ENCODE results near the gene TERB1. TPM values are rescaled to one million over a fixed set of nuclear protein-coding genes. Genes with fewer than 3 reads are reported as not detected.

TERB1 gene
- total and polyA plus RNA-seq, 9 donors, result 0.10 to 0.21 (median 0.11) TPM; not detected in 6

GRCh38 chr16:66790130-66790733 lies 11.2 kb downstream of the TERB1 start:
- H3K4me1 ChIP-seq (ENCODE audit: control insufficient read depth, insufficient read depth, low read length), result no peaks in the 10 kb centered on the region
- no CpG with 5 or more reads among the region's 3 CpGs for WGBS (ENCODE audit: insufficient coverage)
- peaks cover 3% of the 10 kb centered on the region for H3K27me3 ChIP-seq (ENCODE audit: control insufficient read depth, insufficient read depth, low read length)
- no peak overlapping the region for H3K4me3 ChIP-seq (ENCODE audit: low read length)
- no peak overlapping the region for H3K27ac ChIP-seq (ENCODE audit: low read length)
- no peak for DNase-seq
- no peaks in the 10 kb centered on the region for H3K36me3 ChIP-seq (ENCODE audit: control insufficient read depth, insufficient read depth, low read length)
- H3K9me3 ChIP-seq (replicated peaks; ENCODE audit: control insufficient read depth, low read depth, low read length), result no peaks in the 10 kb centered on the region

GRCh38 chr16:66787427-66787826 lies 14.0 kb downstream of the TERB1 start:
- WGBS (ENCODE audit: insufficient coverage), result no CpG with 5 or more reads among the region's 2 CpGs
- DNase-seq, result no peak
- Histone ChIP-seq H3K4me1 (ENCODE audit: control insufficient read depth, insufficient read depth, low read length) (no peaks in the 10 kb centered on the region), H3K9me3 (replicated peaks; ENCODE audit: control insufficient read depth, low read depth, low read length) (no peaks in the 10 kb centered on the region), H3K27me3 (ENCODE audit: control insufficient read depth, insufficient read depth, low read length) (peaks cover 3% of the 10 kb centered on the region), H3K36me3 (ENCODE audit: control insufficient read depth, insufficient read depth, low read length) (no peaks in the 10 kb centered on the region), H3K27ac (ENCODE audit: low read length) (no peak overlapping the region), H3K4me3 (ENCODE audit: low read length) (no peak overlapping the region)

- peaks cover 3% of the 10 kb centered on the region for H3K27me3 ChIP-seq (ENCODE audit: control insufficient read depth, insufficient read depth, low read length)
- no peak overlapping the region for H3K4me3 ChIP-seq (ENCODE audit: low read length)
- H3K4me1 ChIP-seq (ENCODE audit: control insufficient read depth, insufficient read depth, low read length), result no peaks in the 10 kb centered on the region
- DNase-seq, result no peak
- no peaks in the 10 kb centered on the region for H3K9me3 ChIP-seq (replicated peaks; ENCODE audit: control insufficient read depth, low read depth, low read length)
- H3K36me3 ChIP-seq (ENCODE audit: control insufficient read depth, insufficient read depth, low read length), result no peaks in the 10 kb centered on the region
- no peak overlapping the region for H3K27ac ChIP-seq (ENCODE audit: low read length)
- WGBS (ENCODE audit: insufficient coverage), result no CpG with 5 or more reads among the region's 3 CpGs
These were observed 14.8 kb downstream of the TERB1 start for GRCh38 chr16:66786551-66786950.

- no peak for DNase-seq
- no peak overlapping the region for H3K4me3 ChIP-seq (ENCODE audit: low read length)
- H3K27ac ChIP-seq (ENCODE audit: low read length), result no peak overlapping the region
- no peaks in the 10 kb centered on the region for H3K36me3 ChIP-seq (ENCODE audit: control insufficient read depth, insufficient read depth, low read length)
- H3K4me1 ChIP-seq (ENCODE audit: control insufficient read depth, insufficient read depth, low read length), result no peaks in the 10 kb centered on the region
- no peaks in the 10 kb centered on the region for H3K27me3 ChIP-seq (ENCODE audit: control insufficient read depth, insufficient read depth, low read length)
- H3K9me3 ChIP-seq (replicated peaks; ENCODE audit: control insufficient read depth, low read depth, low read length), result no peaks in the 10 kb centered on the region
These were observed 24.9 kb downstream of the TERB1 start for GRCh38 chr16:66776457-66776856.

GRCh38 chr16:66774981-66775380 lies 26.4 kb downstream of the TERB1 start:
- DNase-seq, result no peak

GRCh38 chr16:66758086-66758485 lies 43.3 kb downstream of the TERB1 start:
- no peak for DNase-seq
- peaks cover 5% of the 10 kb centered on the region for H3K27me3 ChIP-seq (ENCODE audit: control insufficient read depth, insufficient read depth, low read length)
- H3K27ac ChIP-seq (ENCODE audit: low read length), result no peak overlapping the region
- H3K4me1 ChIP-seq (ENCODE audit: control insufficient read depth, insufficient read depth, low read length), result no peaks in the 10 kb centered on the region
- H3K36me3 ChIP-seq (ENCODE audit: control insufficient read depth, insufficient read depth, low read length), result no peaks in the 10 kb centered on the region
- no peaks in the 10 kb centered on the region for H3K9me3 ChIP-seq (replicated peaks; ENCODE audit: control insufficient read depth, low read depth, low read length)
- no peak overlapping the region for H3K4me3 ChIP-seq (ENCODE audit: low read length)

More at GRCh38 chr16:66774981-66775380, 26.4 kb downstream of the TERB1 start:
- H3K9me3 ChIP-seq (replicated peaks; ENCODE audit: control insufficient read depth, low read depth, low read length), result no peaks in the 10 kb centered on the region
- no peaks in the 10 kb centered on the region for H3K36me3 ChIP-seq (ENCODE audit: control insufficient read depth, insufficient read depth, low read length)
- H3K27me3 ChIP-seq (ENCODE audit: control insufficient read depth, insufficient read depth, low read length), result no peaks in the 10 kb centered on the region
- H3K4me3 ChIP-seq (ENCODE audit: low read length), result no peak overlapping the region
- H3K27ac ChIP-seq (ENCODE audit: low read length), result no peak overlapping the region
- H3K4me1 ChIP-seq (ENCODE audit: control insufficient read depth, insufficient read depth, low read length), result no peaks in the 10 kb centered on the region
- WGBS (ENCODE audit: insufficient coverage), result 60% methylated on average over 1 of the region's 2 CpGs

- no CpG with 5 or more reads among the region's 3 CpGs for WGBS (ENCODE audit: insufficient coverage)
- no peak for DNase-seq
- Histone ChIP-seq H3K27ac (ENCODE audit: low read length) (no peak overlapping the region), H3K4me1 (ENCODE audit: control insufficient read depth, insufficient read depth, low read length) (peaks cover 10% of the 10 kb centered on the region), H3K9me3 (replicated peaks; ENCODE audit: control insufficient read depth, low read depth, low read length) (no peaks in the 10 kb centered on the region), H3K27me3 (ENCODE audit: control insufficient read depth, insufficient read depth, low read length) (peaks cover 3% of the 10 kb centered on the region), H3K4me3 (ENCODE audit: low read length) (no peak overlapping the region), H3K36me3 (ENCODE audit: control insufficient read depth, insufficient read depth, low read length) (peaks cover 7% of the 10 kb centered on the region)
These were observed 46.6 kb downstream of the TERB1 start for GRCh38 chr16:66754819-66755218.

- Histone ChIP-seq H3K27ac (ENCODE audit: low read length) (no peak overlapping the region), H3K9me3 (replicated peaks; ENCODE audit: control insufficient read depth, low read depth, low read length) (no peaks in the 10 kb centered on the region), H3K27me3 (ENCODE audit: control insufficient read depth, insufficient read depth, low read length) (peaks cover 3% of the 10 kb centered on the region), H3K4me1 (ENCODE audit: control insufficient read depth, insufficient read depth, low read length) (peaks cover 11% of the 10 kb centered on the region), H3K36me3 (ENCODE audit: control insufficient read depth, insufficient read depth, low read length) (peaks cover 10% of the 10 kb centered on the region), H3K4me3 (ENCODE audit: low read length) (no peak overlapping the region)
- DNase-seq, result no peak
- WGBS (ENCODE audit: insufficient coverage), result no CpG with 5 or more reads among the region's 2 CpGs
These were observed 47.2 kb downstream of the TERB1 start for GRCh38 chr16:66754211-66754610.

- H3K27ac ChIP-seq (ENCODE audit: low read length), result no peak overlapping the region
- H3K36me3 ChIP-seq (ENCODE audit: control insufficient read depth, insufficient read depth, low read length), result peaks cover 19% of the 10 kb centered on the region
- no peaks in the 10 kb centered on the region for H3K9me3 ChIP-seq (replicated peaks; ENCODE audit: control insufficient read depth, low read depth, low read length)
- DNase-seq, result no peak
- no peak overlapping the region for H3K4me3 ChIP-seq (ENCODE audit: low read length)
- peaks cover 3% of the 10 kb centered on the region for H3K27me3 ChIP-seq (ENCODE audit: control insufficient read depth, insufficient read depth, low read length)
- 92% methylated on average over 1 of the region's 2 CpGs for WGBS (ENCODE audit: insufficient coverage)
- H3K4me1 ChIP-seq (ENCODE audit: control insufficient read depth, insufficient read depth, low read length), result peaks cover 11% of the 10 kb centered on the region
These were observed 48.4 kb downstream of the TERB1 start for GRCh38 chr16:66752958-66753357.

GRCh38 chr16:66752379-66752778 lies 49.0 kb downstream of the TERB1 start:
- Histone ChIP-seq H3K27me3 (ENCODE audit: control insufficient read depth, insufficient read depth, low read length) (peaks cover 3% of the 10 kb centered on the region), H3K9me3 (replicated peaks; ENCODE audit: control insufficient read depth, low read depth, low read length) (no peaks in the 10 kb centered on the region), H3K27ac (ENCODE audit: low read length) (no peak overlapping the region), H3K4me3 (ENCODE audit: low read length) (no peak overlapping the region), H3K4me1 (ENCODE audit: control insufficient read depth, insufficient read depth, low read length) (peaks cover 11% of the 10 kb centered on the region), H3K36me3 (ENCODE audit: control insufficient read depth, insufficient read depth, low read length) (peaks cover 23% of the 10 kb centered on the region)
- 87% methylated on average over 3 of the region's 6 CpGs for WGBS (ENCODE audit: insufficient coverage)
- DNase-seq, result no peak

- H3K4me3 ChIP-seq (ENCODE audit: low read length), result peak overlapping the region; percentile 24
- 26% methylated on average over 2 of the region's 3 CpGs for WGBS (ENCODE audit: insufficient coverage)
- peaks cover 3% of the 10 kb centered on the region for H3K27me3 ChIP-seq (ENCODE audit: control insufficient read depth, insufficient read depth, low read length)
- peaks cover 28% of the 10 kb centered on the region for H3K36me3 ChIP-seq (ENCODE audit: control insufficient read depth, insufficient read depth, low read length)
- H3K9me3 ChIP-seq (replicated peaks; ENCODE audit: control insufficient read depth, low read depth, low read length), result no peaks in the 10 kb centered on the region
- no peak for DNase-seq
- H3K4me1 ChIP-seq (ENCODE audit: control insufficient read depth, insufficient read depth, low read length), result peaks cover 11% of the 10 kb centered on the region
- H3K27ac ChIP-seq (ENCODE audit: low read length), result no peak overlapping the region
These were observed 49.4 kb downstream of the TERB1 start for GRCh38 chr16:66751992-66752322.

Measured in muscle of leg (tissue), 11 donors.